Endothelial cell (in vitro differentiated cells): Measurements from ENCODE around the gene IL17D. TPM values are rescaled to one million over a fixed set of nuclear protein-coding genes. Genes with fewer than 3 reads are reported as not detected.

Experiments
- DNase-seq: peaks from one replicate; pipeline ENCODE4 v3.0.0; 2021; ENCODE audit warnings: low spot score
- H3K27ac Mint-ChIP-seq: one replicate; pipeline ENCODE4 v1.8.0; 2021; ENCODE audit warnings: mixed read lengths, inconsistent platforms; ENCODE audit not compliant: unreplicated experiment
- H3K27me3 Mint-ChIP-seq: one replicate; pipeline ENCODE4 v1.8.0; 2021; ENCODE audit warnings: mild to moderate bottlenecking, moderate library complexity, mixed read lengths, inconsistent platforms; ENCODE audit not compliant: unreplicated experiment
- H3K36me3 Mint-ChIP-seq: one replicate; pipeline ENCODE4 v1.8.0; 2021; ENCODE audit warnings: mild to moderate bottlenecking, low read depth, mixed read lengths, inconsistent platforms; ENCODE audit not compliant: unreplicated experiment
- H3K4me1 Mint-ChIP-seq: one replicate; pipeline ENCODE4 v1.8.0; 2021; ENCODE audit warnings: mild to moderate bottlenecking, mixed read lengths, inconsistent platforms; ENCODE audit not compliant: unreplicated experiment
- H3K4me3 Mint-ChIP-seq: one replicate; pipeline ENCODE4 v1.8.0; 2021; ENCODE audit warnings: mild to moderate bottlenecking, mixed read lengths, inconsistent platforms; ENCODE audit not compliant: unreplicated experiment
- H3K9me3 Mint-ChIP-seq: one replicate; pipeline ENCODE4 v1.8.0; 2021; ENCODE audit warnings: mixed read lengths, inconsistent platforms; ENCODE audit not compliant: unreplicated experiment
- CTCF ChIP-seq: fragments of 200-600 bp; sonication (generic); IDR thresholded peaks from one replicate; pipeline ENCODE4 v1.5.0; 2021; ENCODE audit warnings: antibody characterized with exemption; ENCODE audit not compliant: unreplicated experiment
- long read RNA-seq: library from polyadenylated mRNA; unstranded; transcript quantifications from one replicate; pipeline ENCODE4 v2.0.0, GENCODE V29; 2020; ENCODE audit not compliant: unreplicated experiment
- total RNA-seq: library from RNA; stranded (reverse); fragmentation: NEBNext Ultra II Directional; extraction: Animal tissue kit (Norgen Biotek cat#: 25700); gene quantifications from one replicate; pipeline ENCODE4 v1.2.1, GENCODE V29; 2021; ENCODE audit not compliant: unreplicated experiment

Gene IL17D
- total RNA-seq, result 2.1 TPM
- long read RNA-seq, result 0 reads

- peak within 1 kb of the TSS; percentile 89 for H3K4me3 Mint-ChIP-seq
- peak within 1 kb of the TSS; percentile 63 for H3K27ac Mint-ChIP-seq
- peak; percentile 36 for DNase-seq
- H3K27me3 Mint-ChIP-seq, result peaks cover 20% of the 10 kb centered on the region
- no peak for TF ChIP-seq CTCF
- no peaks in the 10 kb centered on the region for H3K9me3 Mint-ChIP-seq
- peaks cover 2% of the 10 kb centered on the region for H3K4me1 Mint-ChIP-seq
- peaks cover 3% of the 10 kb centered on the region for H3K36me3 Mint-ChIP-seq
Observed at GRCh38 chr13:20702915-20703779, at the start of gene IL17D. IL17D (plus strand) TSS chr13:20703699; CDS start chr13:20704002, 303 bp downstream.

GRCh38 chr13:20654156-20654555, 49.3 kb upstream of the IL17D start:
- DNase-seq, result no peak
- Mint-ChIP-seq H3K27ac (no peak overlapping the region), H3K9me3 (no peaks in the 10 kb centered on the region)

GRCh38 chr13:20658451-20659040, 45.0 kb upstream of the IL17D start:
- H3K27me3 Mint-ChIP-seq, result no peaks in the 10 kb centered on the region
- no peaks in the 10 kb centered on the region for H3K36me3 Mint-ChIP-seq
- H3K9me3 Mint-ChIP-seq, result no peaks in the 10 kb centered on the region
- no peak overlapping the region for H3K27ac Mint-ChIP-seq
- H3K4me3 Mint-ChIP-seq, result no peak overlapping the region
- no peak for TF ChIP-seq CTCF
- no peak for DNase-seq
- H3K4me1 Mint-ChIP-seq, result peaks cover 2% of the 10 kb centered on the region

More at GRCh38 chr13:20654156-20654555, 49.3 kb upstream of the IL17D start:
- TF ChIP-seq CTCF, result no peak
- Mint-ChIP-seq H3K4me1 (no peaks in the 10 kb centered on the region), H3K27me3 (no peaks in the 10 kb centered on the region), H3K36me3 (no peaks in the 10 kb centered on the region), H3K4me3 (no peak overlapping the region)

GRCh38 chr13:20664351-20664750, 39.1 kb upstream of the IL17D start:
- H3K4me1 Mint-ChIP-seq, result peaks cover 2% of the 10 kb centered on the region
- H3K27ac Mint-ChIP-seq, result no peak overlapping the region
- DNase-seq, result no peak

More at GRCh38 chr13:20664351-20664750, 39.1 kb upstream of the IL17D start:
- H3K36me3 Mint-ChIP-seq, result no peaks in the 10 kb centered on the region
- no peaks in the 10 kb centered on the region for H3K9me3 Mint-ChIP-seq
- H3K27me3 Mint-ChIP-seq, result peaks cover 2% of the 10 kb centered on the region
- TF ChIP-seq CTCF, result no peak
- H3K4me3 Mint-ChIP-seq, result no peak overlapping the region
